Heart left ventricle (tissue), 13 donors: Measurements from ENCODE around the gene PFKP.

Experiments used
- POLR2A ChIP-seq, 2 donors: fragments of 450-650 bp; IDR thresholded peaks; one replicate each; pipeline ENCODE4 v1.6.1; 2017; ENCODE audit warnings: antibody characterized with exemption in 2 of 2, mild to moderate bottlenecking in 2 of 2, moderate library complexity in 2 of 2
- TF ChIP-seq, protein P1 (sequence below), 12 donors: fragments of 200-600 bp; sonication (generic) in 4 of 12; IDR thresholded peaks; one replicate each; pipeline versions ENCODE4 v1.5.0 to v1.8.0; 2018 to 2022; ENCODE audit warnings: antibody characterized with exemption in 12 of 12, mild to moderate bottlenecking in 5 of 12
- donor health status: ischemic (EF 13 %, LVEDD 7.1; RV severe dilation, severe dysfunction).
- donor health status: DM: no; HTN: yes; CAD: no.
- donor health status: DM: no; HTN: no; CAD: no.
- donor health status: ischemic (EF 25% LVEDD 6.9; RV normal size, moderate dysfunction).
- donor health status: ischemic (EF 25% LVEDD 5.7; RV mildly dilated, moderate dysfunction).
- donor health status: ischemic (EF 35%, LVEDD 5.7; RV mildly dilated, moderate dysfunction).
- donor health status: nonischemic (EF 11% LVEDD 7.7; RV severe dilation, severe dysfunction).
- donor health status: DM: yes; HTN: yes; CAD: no.
- donor health status: PGD.
- donor health status: ischemic (EF 29% LVEDD 5.4; RV normal size, mild dysfunction).
- donor health status: nonischemic (EF 23%, LVEDD 6.1; RV moderate dilation, normal function).

- TF ChIP-seq, protein P1, sequence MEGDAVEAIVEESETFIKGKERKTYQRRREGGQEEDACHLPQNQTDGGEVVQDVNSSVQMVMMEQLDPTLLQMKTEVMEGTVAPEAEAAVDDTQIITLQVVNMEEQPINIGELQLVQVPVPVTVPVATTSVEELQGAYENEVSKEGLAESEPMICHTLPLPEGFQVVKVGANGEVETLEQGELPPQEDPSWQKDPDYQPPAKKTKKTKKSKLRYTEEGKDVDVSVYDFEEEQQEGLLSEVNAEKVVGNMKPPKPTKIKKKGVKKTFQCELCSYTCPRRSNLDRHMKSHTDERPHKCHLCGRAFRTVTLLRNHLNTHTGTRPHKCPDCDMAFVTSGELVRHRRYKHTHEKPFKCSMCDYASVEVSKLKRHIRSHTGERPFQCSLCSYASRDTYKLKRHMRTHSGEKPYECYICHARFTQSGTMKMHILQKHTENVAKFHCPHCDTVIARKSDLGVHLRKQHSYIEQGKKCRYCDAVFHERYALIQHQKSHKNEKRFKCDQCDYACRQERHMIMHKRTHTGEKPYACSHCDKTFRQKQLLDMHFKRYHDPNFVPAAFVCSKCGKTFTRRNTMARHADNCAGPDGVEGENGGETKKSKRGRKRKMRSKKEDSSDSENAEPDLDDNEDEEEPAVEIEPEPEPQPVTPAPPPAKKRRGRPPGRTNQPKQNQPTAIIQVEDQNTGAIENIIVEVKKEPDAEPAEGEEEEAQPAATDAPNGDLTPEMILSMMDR (IDR thresholded peaks at IDR 0.05), result no peak
- TF ChIP-seq POLR2A (IDR thresholded peaks at IDR 0.05), result no peak
These were observed 19.0 kb upstream of the PFKP start for GRCh38 chr10:3048119-3049019.
